Panc1 (cell line): ENCODE results near the gene EAF1.

Source experiments
- POLR2AphosphoS5 ChIP-seq: IDR thresholded peaks from 2 replicates; pipeline ENCODE4 v1.6.1; 2012; ENCODE audit warnings: mild to moderate bottlenecking, low read depth, low read length, moderate library complexity
- SIN3A ChIP-seq: IDR thresholded peaks from 2 replicates; pipeline ENCODE4 v1.6.1; 2012; ENCODE audit warnings: low read depth, mild to moderate bottlenecking, low read length, moderate library complexity, borderline replicate concordance; ENCODE audit not compliant: insufficient read depth
- TCF7L2 ChIP-seq: IDR thresholded peaks from 2 replicates; pipeline ENCODE4 v1.6.1; 2011; ENCODE audit warnings: mild to moderate bottlenecking, low read depth, low read length, inconsistent platforms
- TF ChIP-seq, protein P1 (sequence below): fragments of 450-650 bp; IDR thresholded peaks from 2 replicates; pipeline ENCODE4 v1.5.1; 2017; ENCODE audit warnings: mild to moderate bottlenecking
- TF ChIP-seq, protein P2 (sequence below), 2 experiments: IDR thresholded peaks; 2 replicates each; pipeline ENCODE4 v1.6.1; 2011 to 2012; ENCODE audit warnings: low read depth in 2 of 2, control low read depth in 1 of 2, low read length in 1 of 2, mild to moderate bottlenecking in 1 of 2, moderate library complexity in 1 of 2; ENCODE audit not compliant: insufficient read depth in 1 of 2

DNA sequence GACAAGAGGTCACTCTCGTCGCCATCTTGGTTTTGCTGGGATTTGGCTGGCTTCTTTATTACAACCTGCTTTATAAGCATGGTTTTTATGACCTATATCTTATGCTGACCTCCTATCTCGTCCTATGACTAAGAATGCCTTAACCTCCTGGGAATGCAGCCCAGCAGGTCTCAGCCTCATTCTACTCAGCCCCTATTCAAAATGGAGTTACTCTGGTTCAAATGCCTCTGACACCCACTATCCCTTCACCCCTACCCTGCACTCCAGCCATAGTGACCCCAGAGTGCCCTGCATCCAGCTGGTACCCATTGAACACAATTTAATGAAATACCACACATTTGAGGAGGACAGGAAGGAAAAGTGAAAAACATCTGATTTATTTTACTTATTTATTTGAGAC is 23.4 kb upstream of the EAF1 start:
- TF ChIP-seq, protein P1, sequence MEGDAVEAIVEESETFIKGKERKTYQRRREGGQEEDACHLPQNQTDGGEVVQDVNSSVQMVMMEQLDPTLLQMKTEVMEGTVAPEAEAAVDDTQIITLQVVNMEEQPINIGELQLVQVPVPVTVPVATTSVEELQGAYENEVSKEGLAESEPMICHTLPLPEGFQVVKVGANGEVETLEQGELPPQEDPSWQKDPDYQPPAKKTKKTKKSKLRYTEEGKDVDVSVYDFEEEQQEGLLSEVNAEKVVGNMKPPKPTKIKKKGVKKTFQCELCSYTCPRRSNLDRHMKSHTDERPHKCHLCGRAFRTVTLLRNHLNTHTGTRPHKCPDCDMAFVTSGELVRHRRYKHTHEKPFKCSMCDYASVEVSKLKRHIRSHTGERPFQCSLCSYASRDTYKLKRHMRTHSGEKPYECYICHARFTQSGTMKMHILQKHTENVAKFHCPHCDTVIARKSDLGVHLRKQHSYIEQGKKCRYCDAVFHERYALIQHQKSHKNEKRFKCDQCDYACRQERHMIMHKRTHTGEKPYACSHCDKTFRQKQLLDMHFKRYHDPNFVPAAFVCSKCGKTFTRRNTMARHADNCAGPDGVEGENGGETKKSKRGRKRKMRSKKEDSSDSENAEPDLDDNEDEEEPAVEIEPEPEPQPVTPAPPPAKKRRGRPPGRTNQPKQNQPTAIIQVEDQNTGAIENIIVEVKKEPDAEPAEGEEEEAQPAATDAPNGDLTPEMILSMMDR = no peak
- TF ChIP-seq POLR2AphosphoS5 (no peak), TCF7L2 (no peak), SIN3A (no peak)
- TF ChIP-seq, protein P2, sequence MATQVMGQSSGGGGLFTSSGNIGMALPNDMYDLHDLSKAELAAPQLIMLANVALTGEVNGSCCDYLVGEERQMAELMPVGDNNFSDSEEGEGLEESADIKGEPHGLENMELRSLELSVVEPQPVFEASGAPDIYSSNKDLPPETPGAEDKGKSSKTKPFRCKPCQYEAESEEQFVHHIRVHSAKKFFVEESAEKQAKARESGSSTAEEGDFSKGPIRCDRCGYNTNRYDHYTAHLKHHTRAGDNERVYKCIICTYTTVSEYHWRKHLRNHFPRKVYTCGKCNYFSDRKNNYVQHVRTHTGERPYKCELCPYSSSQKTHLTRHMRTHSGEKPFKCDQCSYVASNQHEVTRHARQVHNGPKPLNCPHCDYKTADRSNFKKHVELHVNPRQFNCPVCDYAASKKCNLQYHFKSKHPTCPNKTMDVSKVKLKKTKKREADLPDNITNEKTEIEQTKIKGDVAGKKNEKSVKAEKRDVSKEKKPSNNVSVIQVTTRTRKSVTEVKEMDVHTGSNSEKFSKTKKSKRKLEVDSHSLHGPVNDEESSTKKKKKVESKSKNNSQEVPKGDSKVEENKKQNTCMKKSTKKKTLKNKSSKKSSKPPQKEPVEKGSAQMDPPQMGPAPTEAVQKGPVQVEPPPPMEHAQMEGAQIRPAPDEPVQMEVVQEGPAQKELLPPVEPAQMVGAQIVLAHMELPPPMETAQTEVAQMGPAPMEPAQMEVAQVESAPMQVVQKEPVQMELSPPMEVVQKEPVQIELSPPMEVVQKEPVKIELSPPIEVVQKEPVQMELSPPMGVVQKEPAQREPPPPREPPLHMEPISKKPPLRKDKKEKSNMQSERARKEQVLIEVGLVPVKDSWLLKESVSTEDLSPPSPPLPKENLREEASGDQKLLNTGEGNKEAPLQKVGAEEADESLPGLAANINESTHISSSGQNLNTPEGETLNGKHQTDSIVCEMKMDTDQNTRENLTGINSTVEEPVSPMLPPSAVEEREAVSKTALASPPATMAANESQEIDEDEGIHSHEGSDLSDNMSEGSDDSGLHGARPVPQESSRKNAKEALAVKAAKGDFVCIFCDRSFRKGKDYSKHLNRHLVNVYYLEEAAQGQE (IDR thresholded peaks at IDR 0.05; ENCODE audit: insufficient read depth in 1 of 2, low read depth in 2 of 2, low read length in 1 of 2) = no peak
